Measurements from ENCODE around the gene ZNF611.

ZNF611 gene

GRCh38 chr19:52673014-52673413 lies 61.8 kb downstream of the ZNF611 start:
- DNase-seq = no peak
- Histone ChIP-seq H3K36me3 (replicated peaks; ENCODE audit: insufficient read depth, low read length) (no peaks in the 10 kb centered on the region), H3K79me2 (ENCODE audit: low read length) (no peaks in the 10 kb centered on the region)

GRCh38 chr19:52670046-52670445 lies 64.8 kb downstream of the ZNF611 start:
- H3K9me3 ChIP-seq (replicated peaks; ENCODE audit: insufficient read depth, low read length) = no peaks in the 10 kb centered on the region
- no peaks in the 10 kb centered on the region for H3K4me1 ChIP-seq (ENCODE audit: low read length)
- no peak overlapping the region for H3K4me3 ChIP-seq (ENCODE audit: low read length)
- TF ChIP-seq EZH2phosphoT487 (IDR thresholded peaks at IDR 0.05; ENCODE audit: low read length) (no peak), EZH2 (optimal IDR thresholded peaks at IDR 0.05; ENCODE audit: low read depth, low read length) (no peak), CTCF (IDR thresholded peaks at IDR 0.05; ENCODE audit: low read length) (no peak)
- H3K9me2 ChIP-seq (replicated peaks; ENCODE audit: insufficient read depth, low read length) = no peaks in the 10 kb centered on the region
- H3K9ac ChIP-seq (ENCODE audit: low read length) = no peak overlapping the region
- DNase-seq = no peak
- no peaks in the 10 kb centered on the region for H3K27me3 ChIP-seq (replicated peaks; ENCODE audit: insufficient read depth, low read length)
- no peaks in the 10 kb centered on the region for H3K36me3 ChIP-seq (replicated peaks; ENCODE audit: insufficient read depth, low read length)
- no peak overlapping the region for H3K27ac ChIP-seq (ENCODE audit: low read length)
- H3F3A ChIP-seq (ENCODE audit: insufficient read depth, low read length) = no peaks in the 10 kb centered on the region
- no peak overlapping the region for H2AFZ ChIP-seq (ENCODE audit: low read length)
- H4K20me1 ChIP-seq (ENCODE audit: insufficient read depth, low read length) = no peaks in the 10 kb centered on the region
- no peaks in the 10 kb centered on the region for H3K79me2 ChIP-seq (ENCODE audit: low read length)
- no peak overlapping the region for H3K4me2 ChIP-seq (ENCODE audit: low read depth, low read length)

More at GRCh38 chr19:52673014-52673413, 61.8 kb downstream of the ZNF611 start:
- no peaks in the 10 kb centered on the region for H3F3A ChIP-seq (ENCODE audit: insufficient read depth, low read length)
- H3K27me3 ChIP-seq (replicated peaks; ENCODE audit: insufficient read depth, low read length) = no peaks in the 10 kb centered on the region
- H3K27ac ChIP-seq (ENCODE audit: low read length) = no peak overlapping the region
- H2AFZ ChIP-seq (ENCODE audit: low read length) = no peak overlapping the region
- H3K9ac ChIP-seq (ENCODE audit: low read length) = no peak overlapping the region
- no peaks in the 10 kb centered on the region for H4K20me1 ChIP-seq (ENCODE audit: insufficient read depth, low read length)
- TF ChIP-seq EZH2 (optimal IDR thresholded peaks at IDR 0.05; ENCODE audit: low read depth, low read length) (no peak), CTCF (IDR thresholded peaks at IDR 0.05; ENCODE audit: low read length) (no peak), EZH2phosphoT487 (IDR thresholded peaks at IDR 0.05; ENCODE audit: low read length) (no peak)
- no peaks in the 10 kb centered on the region for H3K4me1 ChIP-seq (ENCODE audit: low read length)
- H3K9me2 ChIP-seq (replicated peaks; ENCODE audit: insufficient read depth, low read length) = no peaks in the 10 kb centered on the region
- no peaks in the 10 kb centered on the region for H3K9me3 ChIP-seq (replicated peaks; ENCODE audit: insufficient read depth, low read length)
- no peak overlapping the region for H3K4me2 ChIP-seq (ENCODE audit: low read depth, low read length)
- H3K4me3 ChIP-seq (ENCODE audit: low read length) = no peak overlapping the region

GRCh38 chr19:52669586-52669985 lies 65.3 kb downstream of the ZNF611 start:
- Histone ChIP-seq H3K79me2 (ENCODE audit: low read length) (no peaks in the 10 kb centered on the region), H3K27ac (ENCODE audit: low read length) (no peak overlapping the region)
- TF ChIP-seq EZH2phosphoT487 (IDR thresholded peaks at IDR 0.05; ENCODE audit: low read length) (no peak), CTCF (IDR thresholded peaks at IDR 0.05; ENCODE audit: low read length) (no peak), EZH2 (optimal IDR thresholded peaks at IDR 0.05; ENCODE audit: low read depth, low read length) (no peak)

More at GRCh38 chr19:52669586-52669985, 65.3 kb downstream of the ZNF611 start:
- Histone ChIP-seq H3K9ac (ENCODE audit: low read length) (no peak overlapping the region), H3K4me2 (ENCODE audit: low read depth, low read length) (no peak overlapping the region), H3F3A (ENCODE audit: insufficient read depth, low read length) (no peaks in the 10 kb centered on the region), H3K9me3 (replicated peaks; ENCODE audit: insufficient read depth, low read length) (no peaks in the 10 kb centered on the region), H3K4me3 (ENCODE audit: low read length) (no peak overlapping the region), H4K20me1 (ENCODE audit: insufficient read depth, low read length) (no peaks in the 10 kb centered on the region), H2AFZ (ENCODE audit: low read length) (no peak overlapping the region), H3K9me2 (replicated peaks; ENCODE audit: insufficient read depth, low read length) (no peaks in the 10 kb centered on the region), H3K4me1 (ENCODE audit: low read length) (no peaks in the 10 kb centered on the region), H3K36me3 (replicated peaks; ENCODE audit: insufficient read depth, low read length) (no peaks in the 10 kb centered on the region), H3K27me3 (replicated peaks; ENCODE audit: insufficient read depth, low read length) (no peaks in the 10 kb centered on the region)
- DNase-seq = no peak
